K562 (cell line): ENCODE measurements around the gene KNOP1. TPM values are rescaled to one million over a fixed set of nuclear protein-coding genes. Genes with fewer than 3 reads are reported as not detected.

Source experiments
- ATAC-seq: fragments of 200-7000 bp; cut with Tn5 transposase; 3 replicates; pipeline ENCODE4 v1.9.1; 2020; ENCODE audit warnings: moderate library complexity
- BruUV-seq: library from RNA; stranded (reverse); fragments of 400-500 nt; replicated peaks from 2 replicates; lab custom pipeline; 2021; lab: Mats Ljungman, UMichigan
- CTCF ChIA-PET: fragments of 300-600 bp; formaldehyde crosslinking; extraction: SDS; loops from one replicate; lab custom pipeline; 2021; ENCODE audit warnings: low intra/inter-chr PET ratio; lab: Yijun Ruan, JAX
- POLR2A ChIA-PET: fragments of 300-600, 350-650 bp; sonication (Branson Sonifier 250); formaldehyde crosslinking; extraction: SDS; loops from one replicate; lab custom pipeline; 2021; ENCODE audit warnings: antibody characterized with exemption, inconsistent platforms; lab: Yijun Ruan, JAX
- DNase-seq, 4 experiments: peaks; one replicate each; pipeline versions ENCODE4 v3.0.0 to v3.0.0-alpha.2; 2011 to 2018; ENCODE audit warnings: low spot score in 3 of 4, mixed read lengths in 3 of 4; ENCODE audit errors: extremely low read depth in 1 of 4
- FAIRE-seq: peaks from 2 replicates; lab custom pipeline; 2011; peaks lifted over from hg19 to GRCh38; lab: Jason Lieb, UNC
- H2AFZ ChIP-seq: 2 replicates; pipeline ENCODE4 v1.6.0; 2011; ENCODE audit warnings: low read depth, low read length, control low read depth, inconsistent platforms
- H3K27ac ChIP-seq: fragments of 200-600 bp; 3 replicates; pipeline ENCODE4 v1.8.0; 2011; ENCODE audit warnings: low read depth, mild to moderate bottlenecking, control low read depth, inconsistent platforms, low read length, moderate library complexity, mixed read lengths; ENCODE audit errors: extremely low read depth
- H3K27me3 ChIP-seq, 2 experiments: fragments of 300-600 bp in 1 of 2; 2 replicates in 1 of 2; 3 replicates in 1 of 2; pipeline versions ENCODE4 v1.6.0 to v1.8.0; 2011; ENCODE audit warnings: inconsistent platforms in 2 of 2, low read length in 2 of 2, mild to moderate bottlenecking in 1 of 2, mixed read lengths in 1 of 2, moderate library complexity in 1 of 2; ENCODE audit not compliant: control insufficient read depth in 2 of 2, insufficient read depth in 2 of 2
- H3K36me3 ChIP-seq: fragments of 300-600 bp; 3 replicates; pipeline ENCODE4 v1.8.0; 2011; ENCODE audit warnings: mild to moderate bottlenecking, low read length, inconsistent platforms; ENCODE audit not compliant: control insufficient read depth, insufficient read depth
- H3K4me1 ChIP-seq, 2 experiments: fragments of 200-600 bp in 1 of 2; replicated peaks in 1 of 2; 2 replicates in 1 of 2; 3 replicates in 1 of 2; pipeline versions ENCODE4 v1.5.1 to v1.8.0; 2011; ENCODE audit warnings: inconsistent platforms in 2 of 2, low read length in 2 of 2, mild to moderate bottlenecking in 1 of 2, mixed read lengths in 1 of 2, moderate library complexity in 1 of 2; ENCODE audit not compliant: control insufficient read depth in 2 of 2, insufficient read depth in 2 of 2
- H3K4me2 ChIP-seq: 2 replicates; pipeline ENCODE4 v1.6.1; 2011; ENCODE audit warnings: low read length, control low read depth, inconsistent platforms, mixed read lengths; ENCODE audit not compliant: insufficient read depth
- H3K4me3 ChIP-seq: fragments of 200-600 bp; sonication (generic), shearing (Covaris generic); 2 replicates; pipeline ENCODE4 v1.5.1; 2016; ENCODE audit warnings: control low read depth, inconsistent platforms
- H3K79me2 ChIP-seq: fragments of 200-600 bp; 3 replicates; pipeline ENCODE4 v1.8.0; 2011; ENCODE audit warnings: low read length, inconsistent platforms; ENCODE audit not compliant: control insufficient read depth, insufficient read depth
- H3K9ac ChIP-seq, 2 experiments: 2 replicates each; pipeline versions ENCODE4 v1.6.0 to v1.6.1; 2011; ENCODE audit warnings: low read depth in 2 of 2, low read length in 2 of 2, control low read depth in 1 of 2, inconsistent platforms in 1 of 2, mild to moderate bottlenecking in 1 of 2, mixed read lengths in 1 of 2; ENCODE audit not compliant: insufficient read depth in 1 of 2
- H3K9me1 ChIP-seq: one replicate; pipeline ENCODE4 v1.6.0; 2011; ENCODE audit warnings: inconsistent platforms, mild to moderate bottlenecking, low read length, moderate library complexity; ENCODE audit not compliant: control insufficient read depth, insufficient read depth
- H3K9me3 ChIP-seq: replicated peaks from 2 replicates; pipeline ENCODE4 v1.5.1; 2011; ENCODE audit warnings: low read depth, low read length, inconsistent platforms; ENCODE audit not compliant: control insufficient read depth, insufficient read depth
- H4K20me1 ChIP-seq: replicated peaks from 2 replicates; pipeline ENCODE4 v1.6.1; 2011; ENCODE audit warnings: low read length, inconsistent platforms, mixed read lengths; ENCODE audit not compliant: control insufficient read depth, insufficient read depth
- HDAC6 ChIP-seq: IDR thresholded peaks from 2 replicates; pipeline ENCODE4 v1.6.1; 2012; ENCODE audit warnings: low read depth, mild to moderate bottlenecking, control low read depth, inconsistent platforms, low read length, moderate library complexity
- MYBL2 ChIP-seq, 2 experiments: fragments of 450-650 bp in 1 of 2; sonication (generic) in 1 of 2; formaldehyde crosslinking in 1 of 2; IDR thresholded peaks; 2 replicates each; pipeline versions ENCODE4 v1.6.1 to v1.8.1; 2017 to 2022; ENCODE audit warnings: borderline replicate concordance in 1 of 2, inconsistent platforms in 1 of 2, low read depth in 1 of 2, mild to moderate bottlenecking in 1 of 2, missing genetic modification reagents in 1 of 2, moderate library complexity in 1 of 2
- PTBP1 ChIP-seq: fragments of 200-400 bp; formaldehyde crosslinking; IDR thresholded peaks from 2 replicates; pipeline ENCODE4 v1.6.1; 2017; ENCODE audit warnings: low read depth, low read length
- SREBF1 ChIP-seq: fragments of 150-350 bp; IDR thresholded peaks from 2 replicates; pipeline ENCODE4 v1.6.1; 2014; ENCODE audit warnings: antibody characterized with exemption, low read depth, low read length, borderline replicate concordance
- ZKSCAN3 ChIP-seq: fragments of 250-450 bp; sonication (Bioruptor Pico); IDR thresholded peaks from 2 replicates; pipeline ENCODE4 v1.4.0; 2020
- WGBS: fragments of 100-300 bp; shearing (Covaris generic); methylation state at CpG from one replicate; pipeline ENCODE4 v1.1.6; 2016; ENCODE audit warnings: low coverage, mixed read lengths; ENCODE audit not compliant: insufficient coverage; ENCODE audit errors: missing lambda C conversion rate; 5-methylcytosine and 5-hydroxymethylcytosine counted together
- in situ Hi-C: fragments of 300-500 bp; cut with MboI; formaldehyde crosslinking; loops from 4 replicates; pipeline ENCODE4 v1.15.0; 2018; ENCODE audit warnings: inconsistent platforms, mixed read lengths
- intact Hi-C: fragments of 100-400 bp; cut with micrococcal nuclease; formaldehyde crosslinking; loops from 2 replicates; pipeline ENCODE4 v1.14.2; 2022
- polyA plus RNA-seq, 8 experiments: library from polyadenylated mRNA; depleted of rRNA in 4 of 8; stranded (reverse) in 5 of 8; unstranded in 3 of 8; fragments of >200 nt; fragmentation: Nextera tagmentation in 2 of 8; fragmentation: Illumina TruSeq in 1 of 8; extraction: Ambion mirVana in 2 of 8; extraction: Trizol in 1 of 8; gene quantifications; 2 replicates each; pipeline versions ENCODE4 v1.2.1 to v1.2.3, GENCODE V29; 2011 to 2014; ENCODE audit warnings: inconsistent platforms in 1 of 8, missing spikeins in 1 of 8
- total RNA-seq, 7 experiments: library from RNA; depleted of rRNA in 6 of 7; stranded (reverse); fragments of >200 nt in 6 of 7; fragmentation: Illumina TruSeq in 2 of 7; extraction: Trizol in 2 of 7; gene quantifications; 2 replicates each; pipeline versions ENCODE4 v1.2.1 to v1.2.3, GENCODE V29; 2011 to 2021; ENCODE audit warnings: low replicate concordance in 1 of 7
- TF ChIP-seq, protein P1 (sequence below): fragments of 450-650 bp; IDR thresholded peaks from 2 replicates; pipeline ENCODE4 v1.6.1; 2016; ENCODE audit warnings: antibody characterized with exemption
- TF ChIP-seq, protein P2 (sequence below): fragments of 250-450 bp; sonication (Bioruptor Pico); IDR thresholded peaks from 2 replicates; pipeline ENCODE4 v1.5.0; 2021
- TF ChIP-seq, protein P3 (sequence below): fragments of 250-450 bp; sonication (Bioruptor Pico); IDR thresholded peaks from 2 replicates; pipeline ENCODE4 v1.8.0; 2022; ENCODE audit warnings: moderate library complexity, mild to moderate bottlenecking, inconsistent platforms
- TF ChIP-seq, protein P4 (sequence below): fragments of 450-650 bp; conservative IDR thresholded peaks from 2 replicates; pipeline ENCODE4 v1.6.1; 2016; ENCODE audit warnings: missing genetic modification characterization, low read depth, mild to moderate bottlenecking, control low read depth, missing compliant biosample characterization

KNOP1 gene
- total and polyA plus RNA-seq, 9 of the 15 experiments (the other 6 are each of a cell fraction or from before 2014, with no cell fraction given), result 22.4 to 57.6 (median 39.3) TPM

DNA sequence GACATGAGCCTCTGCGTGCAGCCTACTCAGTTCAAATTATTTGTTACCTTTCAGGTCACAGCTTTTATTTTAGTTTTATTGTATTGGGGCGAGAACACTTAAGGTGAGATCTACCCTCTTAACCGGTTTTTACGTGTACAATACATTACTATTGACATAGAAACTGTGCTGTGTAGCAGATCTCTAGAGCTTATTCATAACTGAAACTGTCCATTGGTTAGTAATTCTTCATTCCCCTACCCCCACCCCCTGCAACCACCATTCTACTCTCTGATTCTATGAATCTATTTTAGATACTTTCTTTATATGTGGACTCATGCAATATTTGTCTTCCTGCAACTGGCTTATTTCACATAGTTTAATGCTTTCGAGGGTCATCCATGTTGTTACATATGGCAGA, 43.5 kb downstream of the KNOP1 start:
- H4K20me1 ChIP-seq, result no peaks in the 10 kb centered on the region; the same call in 1 of the 2 replicates
- H3K27me3 ChIP-seq, result no peaks in the 10 kb centered on the region
- ATAC-seq, result no peak
- ChIA-PET CTCF (no interaction called here), POLR2A (no interaction called here)
- TF ChIP-seq HDAC6, result no peak
- TF ChIP-seq, protein P1, sequence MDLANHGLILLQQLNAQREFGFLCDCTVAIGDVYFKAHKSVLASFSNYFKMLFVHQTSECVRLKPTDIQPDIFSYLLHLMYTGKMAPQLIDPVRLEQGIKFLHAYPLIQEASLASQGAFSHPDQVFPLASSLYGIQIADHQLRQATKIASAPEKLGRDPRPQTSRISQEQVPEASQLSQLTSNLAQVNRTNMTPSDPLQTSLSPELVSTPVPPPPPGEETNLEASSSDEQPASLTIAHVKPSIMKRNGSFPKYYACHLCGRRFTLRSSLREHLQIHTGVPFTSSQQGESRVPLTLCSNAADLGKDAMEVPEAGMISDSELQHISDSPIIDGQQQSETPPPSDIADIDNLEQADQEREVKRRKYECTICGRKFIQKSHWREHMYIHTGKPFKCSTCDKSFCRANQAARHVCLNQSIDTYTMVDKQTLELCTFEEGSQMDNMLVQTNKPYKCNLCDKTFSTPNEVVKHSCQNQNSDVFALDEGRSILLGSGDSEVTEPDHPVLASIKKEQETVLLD, result no peak
- no peak for TF ChIP-seq ZKSCAN3
- TF ChIP-seq, protein P2, sequence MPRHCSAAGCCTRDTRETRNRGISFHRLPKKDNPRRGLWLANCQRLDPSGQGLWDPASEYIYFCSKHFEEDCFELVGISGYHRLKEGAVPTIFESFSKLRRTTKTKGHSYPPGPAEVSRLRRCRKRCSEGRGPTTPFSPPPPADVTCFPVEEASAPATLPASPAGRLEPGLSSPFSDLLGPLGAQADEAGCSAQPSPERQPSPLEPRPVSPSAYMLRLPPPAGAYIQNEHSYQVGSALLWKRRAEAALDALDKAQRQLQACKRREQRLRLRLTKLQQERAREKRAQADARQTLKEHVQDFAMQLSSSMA (CRISPR knock-in tag), result no peak
- no peak for TF ChIP-seq SREBF1
- TF ChIP-seq, protein P3, sequence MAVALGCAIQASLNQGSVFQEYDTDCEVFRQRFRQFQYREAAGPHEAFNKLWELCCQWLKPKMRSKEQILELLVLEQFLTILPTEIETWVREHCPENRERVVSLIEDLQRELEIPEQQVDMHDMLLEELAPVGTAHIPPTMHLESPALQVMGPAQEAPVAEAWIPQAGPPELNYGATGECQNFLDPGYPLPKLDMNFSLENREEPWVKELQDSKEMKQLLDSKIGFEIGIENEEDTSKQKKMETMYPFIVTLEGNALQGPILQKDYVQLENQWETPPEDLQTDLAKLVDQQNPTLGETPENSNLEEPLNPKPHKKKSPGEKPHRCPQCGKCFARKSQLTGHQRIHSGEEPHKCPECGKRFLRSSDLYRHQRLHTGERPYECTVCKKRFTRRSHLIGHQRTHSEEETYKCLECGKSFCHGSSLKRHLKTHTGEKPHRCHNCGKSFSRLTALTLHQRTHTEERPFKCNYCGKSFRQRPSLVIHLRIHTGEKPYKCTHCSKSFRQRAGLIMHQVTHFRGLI (CRISPR knock-in tag), result no peak
- TF ChIP-seq MYBL2 (IDR thresholded peaks at IDR 0.05; ENCODE audit: low read depth), result no peak
- TF ChIP-seq MYBL2 (CRISPR knock-in tag; IDR thresholded peaks at IDR 0.05; ENCODE audit: borderline replicate concordance), result no peak
- TF ChIP-seq, protein P4, sequence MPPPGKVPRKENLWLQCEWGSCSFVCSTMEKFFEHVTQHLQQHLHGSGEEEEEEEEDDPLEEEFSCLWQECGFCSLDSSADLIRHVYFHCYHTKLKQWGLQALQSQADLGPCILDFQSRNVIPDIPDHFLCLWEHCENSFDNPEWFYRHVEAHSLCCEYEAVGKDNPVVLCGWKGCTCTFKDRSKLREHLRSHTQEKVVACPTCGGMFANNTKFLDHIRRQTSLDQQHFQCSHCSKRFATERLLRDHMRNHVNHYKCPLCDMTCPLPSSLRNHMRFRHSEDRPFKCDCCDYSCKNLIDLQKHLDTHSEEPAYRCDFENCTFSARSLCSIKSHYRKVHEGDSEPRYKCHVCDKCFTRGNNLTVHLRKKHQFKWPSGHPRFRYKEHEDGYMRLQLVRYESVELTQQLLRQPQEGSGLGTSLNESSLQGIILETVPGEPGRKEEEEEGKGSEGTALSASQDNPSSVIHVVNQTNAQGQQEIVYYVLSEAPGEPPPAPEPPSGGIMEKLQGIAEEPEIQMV (tag), result no peak
- TF ChIP-seq PTBP1, result no peak
- in situ Hi-C loops, result no loop called here
- intact Hi-C loops, result no loop called here
- FAIRE-seq, result no peak
- no peaks in the 10 kb centered on the region for H3K9me1 ChIP-seq
- no peaks in the 10 kb centered on the region for H3K9me3 ChIP-seq
- H3K4me2 ChIP-seq, result no peak overlapping the region
- 51% methylated on average over 5 of the region's 5 CpGs for WGBS
- H3K27ac ChIP-seq, result no peak overlapping the region
- H3K4me3 ChIP-seq, result no peak overlapping the region
- no TSS peak for BruUV-seq
- no peaks in the 10 kb centered on the region for H3K36me3 ChIP-seq
- no peaks in the 10 kb centered on the region for H3K4me1 ChIP-seq
- no peak for DNase-seq
- no peak overlapping the region for H3K9ac ChIP-seq
- H2AFZ ChIP-seq, result no peak overlapping the region
- no peaks in the 10 kb centered on the region for H3K79me2 ChIP-seq
